Pericardium fibroblast (primary cell): ENCODE results near the gene PSPH. TPM values are rescaled to one million over a fixed set of nuclear protein-coding genes. Genes with fewer than 3 reads are reported as not detected.

ENCODE experiments used
- total RNA-seq: library from RNA; depleted of rRNA; stranded (reverse); fragments of >200 nt; gene quantifications from 2 replicates; pipeline ENCODE4 v1.2.3, GENCODE V29; 2015

Gene PSPH
- total RNA-seq, result 38.5 and 69.6 TPM in 2 replicates

DNA sequence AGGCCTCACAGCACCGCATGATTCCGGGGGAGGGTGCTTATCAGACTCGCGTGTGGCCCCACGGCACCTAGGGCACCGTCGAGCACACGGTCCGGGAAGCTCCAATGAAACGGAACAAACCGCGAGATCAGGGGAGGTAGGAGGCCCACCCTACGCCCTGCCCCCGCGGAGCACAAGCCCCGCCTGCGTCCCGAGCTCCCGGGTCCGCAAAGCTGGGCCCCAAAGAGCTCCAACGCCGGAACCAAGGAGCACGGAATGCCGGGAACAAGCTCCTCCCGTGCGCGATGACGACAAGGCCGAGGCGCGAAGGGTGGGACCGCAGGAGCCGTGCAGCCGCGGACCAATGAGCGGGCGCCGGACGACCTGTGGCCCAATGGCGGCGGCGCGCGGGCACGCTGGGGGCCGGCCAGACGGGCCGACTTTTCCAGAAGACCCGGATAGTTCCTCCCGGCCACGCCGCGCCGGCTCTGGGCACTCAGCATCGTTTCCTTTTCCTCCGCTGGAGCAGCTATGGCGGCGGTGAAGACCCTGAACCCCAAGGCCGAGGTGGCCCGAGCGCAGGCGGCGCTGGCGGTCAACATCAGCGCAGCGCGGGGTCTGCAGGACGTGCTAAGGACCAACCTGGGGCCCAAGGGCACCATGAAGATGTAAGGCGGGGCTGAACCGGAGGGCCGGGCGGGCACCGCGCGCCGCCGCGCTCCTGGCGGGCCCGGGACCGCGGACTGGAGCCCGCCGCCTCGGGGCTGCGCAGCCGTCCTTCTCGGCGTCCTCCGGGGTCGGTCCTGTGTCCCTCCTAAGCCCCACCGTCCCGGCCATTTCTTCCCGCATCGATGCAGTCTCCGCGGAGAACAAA lies at the start of gene PSPH, which contains the start of gene CCT6A:
TSS of gene PSPH (minus strand) at position 106 of the 853 bp plus-strand sequence. CDS start 30,232 bp downstream, outside the sequence.
TSS of gene CCT6A (plus strand) at position 427 of the 853 bp plus-strand sequence. CDS start at position 511, 84 bp downstream.

DNA sequence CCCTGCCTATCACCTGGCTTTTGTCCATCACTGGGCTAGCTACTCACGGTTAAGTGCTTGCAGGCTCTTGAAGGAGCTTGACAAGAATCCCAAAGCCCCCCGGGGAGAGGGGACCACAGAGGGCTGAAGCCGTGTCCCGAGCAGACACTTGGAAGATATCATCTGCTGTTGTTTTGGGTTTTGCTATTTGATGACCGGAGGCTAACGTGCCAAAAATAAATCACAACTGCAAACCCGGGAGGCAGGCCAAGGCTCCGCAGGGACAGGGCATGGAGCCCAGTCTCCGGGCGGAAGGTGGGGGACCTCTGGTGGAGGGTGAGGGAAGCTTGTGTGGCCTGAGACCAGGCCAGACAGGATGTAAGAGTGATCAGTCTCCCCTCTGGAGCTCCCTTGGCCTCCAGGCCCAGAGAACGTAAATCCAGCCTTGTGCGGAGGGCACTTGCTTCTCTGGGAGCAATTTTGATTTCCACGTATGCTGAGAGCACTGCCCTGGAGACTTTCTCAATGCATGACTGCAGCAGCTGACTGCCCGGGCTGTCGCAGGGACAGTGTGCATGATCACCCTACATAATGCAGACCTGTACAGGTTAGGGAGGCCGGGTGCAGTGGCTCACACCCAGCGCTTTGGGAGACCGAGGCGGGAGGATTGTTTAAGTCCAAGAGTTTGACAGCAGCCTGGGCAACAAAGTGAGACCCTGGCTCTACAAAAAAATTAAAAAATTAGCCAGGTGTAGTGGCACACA lies 41.7 kb upstream of the PSPH start, which contains the start of gene PHKG1:
TSS of gene PHKG1 (minus strand) at position 164 of the 743 bp plus-strand sequence. CDS start 4,011 bp downstream, outside the sequence.

DNA sequence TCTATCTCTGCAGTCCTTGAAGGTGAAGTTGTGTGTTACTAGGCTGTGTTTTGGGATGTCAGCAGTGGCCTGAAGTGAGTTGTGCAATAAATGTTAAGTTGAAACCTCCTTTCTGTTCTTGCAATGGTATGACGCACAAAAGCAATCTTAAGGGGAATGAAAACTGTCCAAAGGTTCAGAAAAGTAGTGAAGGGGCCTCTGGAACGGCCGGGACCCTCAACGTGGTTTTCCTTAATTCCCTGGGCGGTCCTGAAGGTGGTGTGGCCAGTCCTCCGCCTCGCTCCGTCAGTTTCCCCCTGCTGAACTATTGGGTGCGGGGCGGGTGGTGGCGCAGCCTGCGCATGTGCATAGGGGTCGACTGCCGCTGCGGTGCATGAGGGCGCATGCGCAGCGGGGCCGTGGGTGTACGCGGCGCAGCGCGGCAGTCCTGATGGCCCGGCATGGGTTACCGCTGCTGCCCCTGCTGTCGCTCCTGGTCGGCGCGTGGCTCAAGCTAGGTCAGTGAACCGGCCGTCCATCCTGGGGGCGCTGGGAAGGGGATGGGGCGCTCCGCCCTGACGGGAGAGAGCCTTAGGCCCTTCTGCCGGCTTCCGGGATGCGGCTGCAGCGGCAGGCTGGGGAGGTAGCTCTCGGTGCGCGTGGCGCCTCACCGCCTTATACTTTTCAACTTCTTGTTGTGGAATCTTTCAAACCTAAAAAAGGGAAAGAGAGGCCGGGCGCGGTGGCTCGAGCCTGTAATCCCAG lies 12.8 kb upstream of the PSPH start, which contains the start of gene SUMF2:
TSS of gene SUMF2 (plus strand) at position 405 of the 744 bp plus-strand sequence. CDS start at position 431, 26 bp downstream.

DNA sequence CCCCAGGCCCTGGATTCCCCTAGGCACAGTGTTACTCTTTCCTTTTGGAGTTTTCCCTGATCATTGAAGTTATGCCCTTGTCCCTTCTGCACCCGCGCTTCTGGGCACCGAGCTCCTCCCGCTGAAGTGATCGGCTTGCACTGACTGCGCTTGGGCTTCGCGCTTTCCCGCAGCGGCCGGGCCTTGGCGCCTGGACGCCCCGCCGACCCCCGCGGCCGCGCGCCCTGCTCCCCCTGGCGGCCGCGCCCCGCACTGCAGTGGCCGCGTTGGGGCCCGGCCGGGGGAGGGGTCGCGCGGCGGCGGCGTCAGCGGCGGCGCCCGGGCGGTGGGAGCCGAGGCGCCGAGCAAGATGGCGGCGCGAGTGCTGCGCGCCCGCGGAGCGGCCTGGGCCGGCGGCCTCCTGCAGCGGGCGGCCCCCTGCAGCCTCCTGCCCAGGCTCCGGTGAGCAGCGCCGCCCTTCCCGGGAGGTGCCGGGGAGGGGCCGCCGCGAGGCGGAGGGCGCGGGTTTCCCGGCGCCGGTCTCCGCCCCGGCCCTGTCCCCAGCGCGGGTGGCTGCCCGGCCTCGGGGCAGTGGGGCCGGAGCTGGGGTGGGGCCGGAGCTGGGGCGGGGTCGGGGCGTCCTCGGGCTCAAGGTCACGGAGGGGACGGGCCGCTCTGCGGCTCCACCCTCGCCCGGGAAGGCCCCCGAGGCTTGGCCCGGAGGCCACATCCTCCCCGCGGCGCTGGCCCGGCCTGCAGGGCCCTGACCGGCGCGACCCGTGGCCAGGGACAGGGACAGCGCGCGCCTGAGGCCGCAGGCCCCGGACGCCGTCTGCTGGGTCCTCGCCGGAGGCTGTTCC lies 86.8 kb downstream of the PSPH start, which contains the start of gene NIPSNAP2:
TSS of gene NIPSNAP2 (plus strand) at position 325 of the 839 bp plus-strand sequence. CDS start at position 350, 25 bp downstream.

Other genes with a start within 250 kb of the PSPH start
- not detected in 2 replicates for gene SEPTIN14, start 188.7 kb downstream of the PSPH start, total RNA-seq
- gene ZNF713, start 164.0 kb downstream of the PSPH start, total RNA-seq, result 0.77 and 2.7 TPM in 2 replicates
- 12.0 and 12.9 TPM in 2 replicates for gene MRPS17, start 99.6 kb downstream of the PSPH start, total RNA-seq
- 35.8 and 55.8 TPM in 2 replicates for gene NIPSNAP2, start 86.9 kb downstream of the PSPH start, total RNA-seq
- gene CCT6A, start 321 bp upstream of the PSPH start, total RNA-seq, result 76.1 and 92.5 TPM in 2 replicates
- 130 and 163 TPM in 2 replicates for gene SUMF2, start 12.8 kb upstream of the PSPH start, total RNA-seq
- 0.09 and 0.12 TPM in 2 replicates for gene PHKG1, start 41.5 kb upstream of the PSPH start, total RNA-seq
- 339 and 391 TPM in 2 replicates for gene CHCHD2, start 55.0 kb upstream of the PSPH start, total RNA-seq
- not detected in 2 replicates for gene NUPR2, start 65.0 kb upstream of the PSPH start, total RNA-seq